ENCODE results near the gene GRB10. TPM values are rescaled to one million over a fixed set of nuclear protein-coding genes. Genes with fewer than 3 reads are reported as not detected.

Gene GRB10
- total and polyA plus RNA-seq, 2 of the 8 experiments (the other 6 are each of a cell fraction or from before 2014, with no cell fraction given): 35.7 to 97.0 TPM

DNA sequence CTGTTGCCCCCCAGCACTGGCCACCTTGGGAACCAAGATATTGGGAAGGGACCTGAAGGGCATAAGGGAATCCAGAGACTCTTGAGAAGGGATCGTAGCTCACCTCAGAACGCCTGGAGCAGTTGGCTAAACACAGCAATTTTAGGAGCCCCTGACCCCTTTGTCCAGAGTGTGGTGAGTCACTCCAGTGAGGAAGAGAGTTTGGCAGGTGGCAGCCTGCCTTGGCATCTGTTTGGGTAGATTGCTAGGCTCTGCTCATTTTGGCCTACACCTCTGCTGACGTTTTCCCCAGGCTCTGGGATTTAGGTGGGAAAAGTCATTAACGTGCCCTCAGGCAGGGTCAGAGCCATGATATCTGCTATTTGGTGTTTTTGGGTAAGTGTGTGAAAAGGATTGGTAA lies 100.6 kb downstream of the GRB10 start (continued):
- TF ChIP-seq CHD7 (IDR thresholded peaks at IDR 0.05; ENCODE audit: insufficient replicate concordance, low read length) (no peak), USF2 (IDR thresholded peaks at IDR 0.05; ENCODE audit: low read length) (no peak), KDM5A (IDR thresholded peaks at IDR 0.05; ENCODE audit: low read length) (no peak), SP4 (IDR thresholded peaks at IDR 0.05; ENCODE audit: low read length) (no peak), POLR2AphosphoS5 (IDR thresholded peaks at IDR 0.05; ENCODE audit: low read depth, low read length) (no peak), TCF12 (IDR thresholded peaks at IDR 0.05; ENCODE audit: low read depth, low read length) (no peak), CREB1 (IDR thresholded peaks at IDR 0.05) (no peak), EP300 (IDR thresholded peaks at IDR 0.05; ENCODE audit: borderline replicate concordance in 1 of 2, low read depth in 2 of 2, low read length in 2 of 2) (no peak), NANOG (IDR thresholded peaks at IDR 0.05; ENCODE audit: insufficient read depth, low read depth, low read length, poor library complexity, severe bottlenecking) (no peak), NRF1 (IDR thresholded peaks at IDR 0.05; ENCODE audit: low read depth, low read length) (no peak)
- TF ChIP-seq, protein P1, sequence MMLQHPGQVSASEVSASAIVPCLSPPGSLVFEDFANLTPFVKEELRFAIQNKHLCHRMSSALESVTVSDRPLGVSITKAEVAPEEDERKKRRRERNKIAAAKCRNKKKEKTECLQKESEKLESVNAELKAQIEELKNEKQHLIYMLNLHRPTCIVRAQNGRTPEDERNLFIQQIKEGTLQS (IDR thresholded peaks at IDR 0.05; ENCODE audit: insufficient read depth, low read depth, low read length): no peak

Data from H1 (cell line).